A549 (cell line): Measurements from ENCODE around the gene TCHP. TPM values are rescaled to one million over a fixed set of nuclear protein-coding genes. Genes with fewer than 3 reads are reported as not detected.

Experiments
- ATAC-seq, 2 experiments: fragments of 200-7000 bp in 1 of 2; fragments of >200 bp in 1 of 2; cut with Nextera tagmentation in 1 of 2; cut with Tn5 transposase in 1 of 2; 3 replicates each; pipeline versions ENCODE4 v1.8.0 to v1.9.1; 2018 to 2020; ENCODE audit warnings: mild to moderate bottlenecking in 1 of 2, moderate library complexity in 1 of 2
- CTCF ChIA-PET: fragments of 300-600 bp; sonication (Branson Sonifier 250); formaldehyde crosslinking; extraction: SDS; loops from one replicate; lab custom pipeline; 2021; ENCODE audit warnings: antibody characterized with exemption, inconsistent platforms; lab: Yijun Ruan, JAX
- POLR2A ChIA-PET: fragments of 350-600 bp; formaldehyde crosslinking; extraction: SDS; loops from one replicate; lab custom pipeline; 2021; ENCODE audit warnings: antibody characterized with exemption, inconsistent platforms; lab: Yijun Ruan, JAX
- DNase-seq, 2 experiments: peaks; one replicate each; pipeline versions ENCODE4 v3.0.0 to v3.0.0-alpha.2; 2011 to 2016; ENCODE audit warnings: low read depth in 1 of 2, low spot score in 1 of 2
- FAIRE-seq: peaks from 2 replicates; lab custom pipeline; 2011; peaks lifted over from hg19 to GRCh38; lab: Jason Lieb, UNC
- H3K27ac ChIP-seq, 2 experiments: fragments of >200 bp; sonication (Bioruptor Twin); formaldehyde crosslinking; 3 replicates each; pipeline ENCODE4 v1.5.1; 2016 to 2017
- H3K4me1 ChIP-seq: fragments of >200 bp; sonication (Bioruptor Twin); formaldehyde crosslinking; 3 replicates; pipeline ENCODE4 v1.6.1; 2016
- H3K4me2 ChIP-seq: fragments of >200 bp; sonication (Bioruptor Twin); formaldehyde crosslinking; 3 replicates; pipeline ENCODE4 v1.6.1; 2016
- H3K4me3 ChIP-seq: fragments of >200 bp; sonication (Bioruptor Twin); formaldehyde crosslinking; 3 replicates; pipeline ENCODE4 v1.5.1; 2016
- H3K9me3 ChIP-seq: fragments of >200 bp; sonication (Bioruptor Twin); formaldehyde crosslinking; 3 replicates; pipeline ENCODE4 v1.6.1; 2016
- ATOH8 ChIP-seq: fragments of 250-450 bp; sonication (Bioruptor Pico); IDR thresholded peaks from 2 replicates; pipeline ENCODE4 v1.5.0; 2020; ENCODE audit warnings: low read depth, mild to moderate bottlenecking, moderate library complexity
- BHLHE40 ChIP-seq: IDR thresholded peaks from 2 replicates; pipeline ENCODE4 v1.6.1; 2012; ENCODE audit warnings: low read depth, low read length, inconsistent platforms
- CEBPB ChIP-seq, 2 experiments: fragments of >200 bp in 1 of 2; sonication (Bioruptor Twin) in 1 of 2; formaldehyde crosslinking in 1 of 2; IDR thresholded peaks; 2 replicates each; pipeline ENCODE4 v1.6.1; 2012 to 2016
- CHD2 ChIP-seq: fragments of 150-350 bp; IDR thresholded peaks from 2 replicates; pipeline ENCODE4 v1.6.1; 2014; ENCODE audit warnings: low read length; ENCODE audit not compliant: partially characterized antibody
- E2F6 ChIP-seq: IDR thresholded peaks from 2 replicates; pipeline ENCODE4 v1.6.1; 2012; ENCODE audit warnings: low read depth, borderline replicate concordance
- EHF ChIP-seq: fragments of 250-450 bp; sonication (Bioruptor Pico); IDR thresholded peaks from 2 replicates; pipeline ENCODE4 v1.5.0; 2020; ENCODE audit warnings: mild to moderate bottlenecking
- EHMT2 ChIP-seq: fragments of 200-600 bp; sonication (generic); IDR thresholded peaks from 2 replicates; pipeline ENCODE4 v1.6.1; 2016; ENCODE audit warnings: antibody characterized with exemption, low read depth, mild to moderate bottlenecking, moderate library complexity
- ESRRA ChIP-seq: fragments of 150-350 bp; IDR thresholded peaks from 2 replicates; pipeline ENCODE4 v1.6.1; 2014; ENCODE audit warnings: mild to moderate bottlenecking, low read length, borderline replicate concordance
- HDAC2 ChIP-seq: fragments of 200-600 bp; sonication (generic); IDR thresholded peaks from 2 replicates; pipeline ENCODE4 v1.6.1; 2016
- HOXB13 ChIP-seq: fragments of 250-450 bp; sonication (Bioruptor Pico); IDR thresholded peaks from 2 replicates; pipeline ENCODE4 v1.5.0; 2020; ENCODE audit warnings: low read depth, mild to moderate bottlenecking, moderate library complexity
- HOXB5 ChIP-seq: fragments of 250-450 bp; sonication (Bioruptor Pico); IDR thresholded peaks from 2 replicates; pipeline ENCODE4 v1.5.0; 2020; ENCODE audit warnings: mild to moderate bottlenecking, moderate library complexity
- JUN ChIP-seq, 2 experiments: fragments of >200 bp; sonication (Bioruptor Twin); formaldehyde crosslinking; IDR thresholded peaks; 2 replicates in 1 of 2; 3 replicates in 1 of 2; pipeline ENCODE4 v1.6.1; 2016 to 2017
- KDM1A ChIP-seq: fragments of 200-600 bp; sonication (generic); IDR thresholded peaks from 2 replicates; pipeline ENCODE4 v1.6.1; 2016; ENCODE audit warnings: low read depth, mild to moderate bottlenecking
- MAFK ChIP-seq: fragments of 450-650 bp; IDR thresholded peaks from 2 replicates; pipeline ENCODE4 v1.6.1; 2014; ENCODE audit not compliant: partially characterized antibody
- MAX ChIP-seq: IDR thresholded peaks from 2 replicates; pipeline ENCODE4 v1.6.1; 2012
- PHF8 ChIP-seq: fragments of 200-600 bp; sonication (generic); IDR thresholded peaks from 2 replicates; pipeline ENCODE4 v1.6.1; 2016; ENCODE audit warnings: low read depth, mild to moderate bottlenecking, antibody characterized with exemption, moderate library complexity, borderline replicate concordance
- POLR2AphosphoS2 ChIP-seq: conservative IDR thresholded peaks from 2 replicates; pipeline ENCODE4 v1.6.1; 2012; ENCODE audit warnings: low read length, improper control_type of control experiment, inconsistent platforms
- RAD21 ChIP-seq, 2 experiments: fragments of >200 bp in 1 of 2; sonication (Bioruptor Twin) in 1 of 2; formaldehyde crosslinking in 1 of 2; IDR thresholded peaks in 1 of 2; conservative IDR thresholded peaks in 1 of 2; 2 replicates in 1 of 2; 3 replicates in 1 of 2; pipeline ENCODE4 v1.6.1; 2012 to 2018; ENCODE audit warnings: inconsistent platforms in 1 of 2
- REST ChIP-seq: fragments of 200-600 bp; sonication (generic); IDR thresholded peaks from 2 replicates; pipeline ENCODE4 v1.6.1; 2016; ENCODE audit warnings: antibody characterized with exemption, mild to moderate bottlenecking, moderate library complexity
- SMC3 ChIP-seq: fragments of >200 bp; sonication (Bioruptor Twin); formaldehyde crosslinking; IDR thresholded peaks from 3 replicates; pipeline ENCODE4 v1.6.1; 2018; ENCODE audit warnings: inconsistent platforms
- ZNF302 ChIP-seq: fragments of 250-450 bp; sonication (Bioruptor Pico); IDR thresholded peaks from 2 replicates; pipeline ENCODE4 v1.9.0; 2021; ENCODE audit warnings: inconsistent platforms, mild to moderate bottlenecking, moderate library complexity
- WGBS: methylation state at CpG from one replicate; pipeline ENCODE4 v1.1.6; 2017; ENCODE audit errors: missing lambda C conversion rate; 5-methylcytosine and 5-hydroxymethylcytosine counted together
- polyA plus RNA-seq, 4 experiments: library from polyadenylated mRNA; depleted of rRNA in 3 of 4; stranded (reverse); fragments of >200 nt; fragmentation: RNase III in 1 of 4; extraction: RNeasy Plus Mini Kit Qiagen cat#74134 plus additional on column Dnase treatment in 1 of 4; gene quantifications; 2 replicates in 3 of 4; 3 replicates in 1 of 4; pipeline ENCODE4 v1.2.3, GENCODE V29; 2011 to 2017

Gene TCHP
- polyA plus RNA-seq, 2 of the 4 experiments (the other 2 are of a cell fraction) = 18.4 to 33.4 TPM

GRCh38 chr12:109880043-109880931 is 19.8 kb upstream of the TCHP start, which contains the start of gene GLTP (continued):
- TF ChIP-seq RAD21 (conservative IDR thresholded peaks at IDR 0.05 in 1 of 2, IDR thresholded peaks at IDR 0.05 in 1 of 2) (peak; percentile 53 to 91; a peak in 4 of 5 replicates), BHLHE40 (no peak), ATOH8 (CRISPR knock-in tag) (no peak), E2F6 (no peak), JUN (IDR thresholded peaks at IDR 0.05) (peak; percentile 31 to 63; a peak in 3 of 5 replicates), ZNF302 (CRISPR knock-in tag) (no peak), PHF8 (peak; percentile 48; the same call in 1 of the 2 replicates), MAX (peak; percentile 15; the same call in 1 of the 2 replicates), POLR2AphosphoS2 (no peak)
- TF ChIP-seq, all 56 proteins: peak for 8

GRCh38 chr12:109880938-109881337 is 19.1 kb upstream of the TCHP start:
- Histone ChIP-seq H3K27ac (peak overlapping the region; percentile 78 to 90), H3K9me3 (no peaks in the 10 kb centered on the region), H3K4me1 (peaks cover 49% of the 10 kb centered on the region), H3K4me2 (peak overlapping the region; percentile 99)
- 10% methylated on average over 9 of the region's 9 CpGs for WGBS
- POLR2A ChIA-PET = no interaction called here
- FAIRE-seq (no peak), ATAC-seq (peak; percentile 33 to 53; a peak in 4 of 6 replicates)
- CTCF ChIA-PET = interaction anchor here (1.0 to 6.9 kb wide), 6 partner anchors 16 to 47 kb away, joined by 3 to 52 read pairs (median 6); no protein-coding TSS in a partner anchor
- TF ChIP-seq HOXB5 (CRISPR knock-in tag) (0 out of 2 replicates have a peak, but pooled peaks have one; percentile 29), MAFK (no peak)
- TF ChIP-seq, all 56 proteins: peak for 1
- DNase-seq = no peak
- peak overlapping the region; percentile 81 for H3K4me3 ChIP-seq

GRCh38 chr12:109881752-109882151 is 18.3 kb upstream of the TCHP start:
- ChIA-PET POLR2A (no interaction called here), CTCF (interaction anchor here (0.7 to 6.9 kb wide), 11 partner anchors 10 to 107 kb away, joined by 3 to 52 read pairs (median 3); no protein-coding TSS in a partner anchor)
- Histone ChIP-seq H3K9me3 (no peaks in the 10 kb centered on the region), H3K4me3 (no peak overlapping the region), H3K27ac (peak overlapping the region in 1 of 2 experiments; percentile 90; a peak in 3 of 6 replicates), H3K4me2 (peak overlapping the region; percentile 99), H3K4me1 (peaks cover 52% of the 10 kb centered on the region)
- FAIRE-seq = no peak
- peak in 1 of 2 experiments; percentile 52 for DNase-seq
- 93% methylated on average over 2 of the region's 2 CpGs for WGBS
- TF ChIP-seq MAFK = peak; percentile 42
- no peak for TF ChIP-seq HOXB13 (CRISPR knock-in tag)
- peak in 1 of 2 experiments; percentile 2; a peak in 1 of 6 replicates for ATAC-seq

GRCh38 chr12:109883461-109883860 is 16.6 kb upstream of the TCHP start:
- no peak for FAIRE-seq
- peak in 1 of 2 experiments; percentile 58 for DNase-seq
- ChIA-PET CTCF (interaction anchor here (0.7 to 6.9 kb wide), 4 partner anchors 29 to 532 kb away, joined by 3 to 52 read pairs (median 22); no protein-coding TSS in a partner anchor), POLR2A (no interaction called here)
- Histone ChIP-seq H3K9me3 (no peaks in the 10 kb centered on the region), H3K27ac (0 out of 6 replicates have a peak overlapping the region, but pooled peaks of 1 of the 2 experiments have one; percentile 2), H3K4me2 (no peak overlapping the region), H3K4me3 (no peak overlapping the region), H3K4me1 (peaks cover 59% of the 10 kb centered on the region)
- no peak for ATAC-seq
- TF ChIP-seq SMC3 (no peak), REST (no peak), HDAC2 (no peak), ESRRA (no peak), CEBPB (IDR thresholded peaks at IDR 0.05) (no peak), KDM1A (no peak), CHD2 (no peak), JUN (IDR thresholded peaks at IDR 0.05) (no peak), EHMT2 (no peak), EHF (CRISPR knock-in tag) (no peak)
- 56% methylated on average over 4 of the region's 4 CpGs for WGBS
